GM19438 (cell line): ENCODE results near the gene SMAD7.
"Not testable (repeated sequence)": the region's sequence is repeated elsewhere in the genome, so short reads cannot be mapped to it uniquely, and the experiment has no call there.

Experiments
- ATAC-seq: cut with Tn5 transposase; IDR thresholded peaks from one replicate; pipeline ENCODE4 v1.9.1; 2021; ENCODE audit warnings: low read depth; ENCODE audit not compliant: unreplicated experiment

Gene SMAD7

GRCh38 chr18:48885924-48886400 lies 64.8 kb downstream of the SMAD7 start:
- no peak for ATAC-seq

- no peak for ATAC-seq
These were observed 65.4 kb downstream of the SMAD7 start for GRCh38 chr18:48885266-48885923.

GRCh38 chr18:48884771-48885170 lies 66.0 kb downstream of the SMAD7 start:
- ATAC-seq, result no peak

GRCh38 chr18:48884306-48884705 lies 66.5 kb downstream of the SMAD7 start:
- ATAC-seq, result no peak

- no peak for ATAC-seq
These were observed 68.4 kb downstream of the SMAD7 start for GRCh38 chr18:48882379-48882778.

GRCh38 chr18:48880931-48881330 lies 69.8 kb downstream of the SMAD7 start:
- no peak for ATAC-seq

- no peak for ATAC-seq
These were observed 71.7 kb downstream of the SMAD7 start for GRCh38 chr18:48879008-48879431.

- no peak for ATAC-seq
These were observed 72.3 kb downstream of the SMAD7 start for GRCh38 chr18:48878471-48878870.

- ATAC-seq, result no peak
These were observed 72.8 kb downstream of the SMAD7 start for GRCh38 chr18:48877941-48878340.

GRCh38 chr18:48876590-48876989 lies 74.2 kb downstream of the SMAD7 start:
- no peak for ATAC-seq

- ATAC-seq, result no peak
These were observed 74.7 kb downstream of the SMAD7 start for GRCh38 chr18:48875942-48876511.

- no peak for ATAC-seq
These were observed 75.3 kb downstream of the SMAD7 start for GRCh38 chr18:48875314-48875941.

GRCh38 chr18:48874701-48875162 lies 76.0 kb downstream of the SMAD7 start:
- ATAC-seq, result no peak

GRCh38 chr18:48874233-48874632 lies 76.5 kb downstream of the SMAD7 start:
- no peak for ATAC-seq

GRCh38 chr18:48872234-48873145 lies 78.3 kb downstream of the SMAD7 start:
- ATAC-seq, result no peak

- ATAC-seq, result no peak
These were observed 79.2 kb downstream of the SMAD7 start for GRCh38 chr18:48871391-48872166.

GRCh38 chr18:48870926-48871325 lies 79.8 kb downstream of the SMAD7 start:
- not testable (repeated sequence) for ATAC-seq
